ENCODE data around the gene RILP.

Gene RILP

GRCh38 chr17:1684378-1685189 is 34.9 kb upstream of the RILP start, which contains the start of gene PRPF8:
TSS of gene PRPF8 (minus strand) at chr17:1684867. CDS start at chr17:1684571, 296 bp downstream.
- Histone ChIP-seq H2AFZ (ENCODE audit: low read length) (peak within 1 kb of the TSS; percentile 94), H3K9ac (ENCODE audit: low read length) (peak within 1 kb of the TSS; percentile 92), H3K27me3 (replicated peaks; ENCODE audit: insufficient read depth, low read length) (no peaks in the 10 kb centered on the region), H3K4me2 (ENCODE audit: low read depth, low read length) (peak within 1 kb of the TSS; percentile 88), H3K4me1 (ENCODE audit: low read length) (peaks cover 5% of the 10 kb centered on the region; the same call in 1 of the 2 replicates), H3K36me3 (replicated peaks; ENCODE audit: insufficient read depth, low read length) (peaks cover 24% of the 10 kb centered on the region), H3F3A (ENCODE audit: insufficient read depth, low read length) (no peaks in the 10 kb centered on the region), H3K27ac (ENCODE audit: low read length) (peak within 1 kb of the TSS; percentile 65; the same call in 1 of the 2 replicates), H3K79me2 (ENCODE audit: low read length) (peaks cover 51% of the 10 kb centered on the region), H4K20me1 (ENCODE audit: insufficient read depth, low read length) (peaks cover 3% of the 10 kb centered on the region; the same call in 1 of the 2 replicates), H3K9me3 (replicated peaks; ENCODE audit: insufficient read depth, low read length) (no peaks in the 10 kb centered on the region), H3K4me3 (ENCODE audit: low read length) (peak within 1 kb of the TSS; percentile 92), H3K9me2 (replicated peaks; ENCODE audit: insufficient read depth, low read length) (no peaks in the 10 kb centered on the region)
- DNase-seq = peak; percentile 98
- TF ChIP-seq EZH2 (optimal IDR thresholded peaks at IDR 0.05; ENCODE audit: low read depth, low read length) (no peak), EZH2phosphoT487 (IDR thresholded peaks at IDR 0.05; ENCODE audit: low read length) (no peak), CTCF (IDR thresholded peaks at IDR 0.05; ENCODE audit: low read length) (no peak)

- no peak overlapping the region for H3K27ac ChIP-seq (ENCODE audit: low read length)
- peaks cover 30% of the 10 kb centered on the region for H3K36me3 ChIP-seq (replicated peaks; ENCODE audit: insufficient read depth, low read length)
- H3K9ac ChIP-seq (ENCODE audit: low read length) = peak overlapping the region; percentile 92; the same call in 1 of the 2 replicates
These were observed 33.8 kb upstream of the RILP start for GRCh38 chr17:1683459-1683858.

GRCh38 chr17:1676401-1676800 is 26.7 kb upstream of the RILP start:
- Histone ChIP-seq H3K4me3 (ENCODE audit: low read length) (no peak overlapping the region), H3K4me2 (ENCODE audit: low read depth, low read length) (no peak overlapping the region), H3K79me2 (ENCODE audit: low read length) (peaks cover 58% of the 10 kb centered on the region), H3K27ac (ENCODE audit: low read length) (no peak overlapping the region), H3K4me1 (ENCODE audit: low read length) (no peaks in the 10 kb centered on the region), H3K9me2 (replicated peaks; ENCODE audit: insufficient read depth, low read length) (no peaks in the 10 kb centered on the region), H3K9ac (ENCODE audit: low read length) (no peak overlapping the region), H3K36me3 (replicated peaks; ENCODE audit: insufficient read depth, low read length) (peaks cover 52% of the 10 kb centered on the region), H3F3A (ENCODE audit: insufficient read depth, low read length) (no peaks in the 10 kb centered on the region), H2AFZ (ENCODE audit: low read length) (no peak overlapping the region), H3K27me3 (replicated peaks; ENCODE audit: insufficient read depth, low read length) (no peaks in the 10 kb centered on the region), H4K20me1 (ENCODE audit: insufficient read depth, low read length) (no peaks in the 10 kb centered on the region), H3K9me3 (replicated peaks; ENCODE audit: insufficient read depth, low read length) (no peaks in the 10 kb centered on the region)
- TF ChIP-seq EZH2phosphoT487 (IDR thresholded peaks at IDR 0.05; ENCODE audit: low read length) = no peak
- no peak for TF ChIP-seq EZH2 (optimal IDR thresholded peaks at IDR 0.05; ENCODE audit: low read depth, low read length)
- no peak for TF ChIP-seq CTCF (IDR thresholded peaks at IDR 0.05; ENCODE audit: low read length)
- no peak for DNase-seq

More at GRCh38 chr17:1683459-1683858, 33.8 kb upstream of the RILP start:
- TF ChIP-seq EZH2 (optimal IDR thresholded peaks at IDR 0.05; ENCODE audit: low read depth, low read length) = no peak
- no peak for TF ChIP-seq CTCF (IDR thresholded peaks at IDR 0.05; ENCODE audit: low read length)
- no peak for TF ChIP-seq EZH2phosphoT487 (IDR thresholded peaks at IDR 0.05; ENCODE audit: low read length)
- Histone ChIP-seq H3K27me3 (replicated peaks; ENCODE audit: insufficient read depth, low read length) (no peaks in the 10 kb centered on the region), H4K20me1 (ENCODE audit: insufficient read depth, low read length) (peaks cover 3% of the 10 kb centered on the region; the same call in 1 of the 2 replicates), H3F3A (ENCODE audit: insufficient read depth, low read length) (no peaks in the 10 kb centered on the region), H3K79me2 (ENCODE audit: low read length) (peaks cover 60% of the 10 kb centered on the region), H2AFZ (ENCODE audit: low read length) (no peak overlapping the region), H3K9me2 (replicated peaks; ENCODE audit: insufficient read depth, low read length) (no peaks in the 10 kb centered on the region), H3K9me3 (replicated peaks; ENCODE audit: insufficient read depth, low read length) (no peaks in the 10 kb centered on the region), H3K4me2 (ENCODE audit: low read depth, low read length) (peak overlapping the region; percentile 65), H3K4me1 (ENCODE audit: low read length) (peaks cover 5% of the 10 kb centered on the region; the same call in 1 of the 2 replicates), H3K4me3 (ENCODE audit: low read length) (peak overlapping the region; percentile 92)
- DNase-seq = no peak

Data from MM.1S (cell line).